ENCODE data around the gene NR1H2. TPM values are rescaled to one million over a fixed set of nuclear protein-coding genes. Genes with fewer than 3 reads are reported as not detected.

The NR1H2 gene
- total and polyA plus RNA-seq, 10 of the 15 experiments (the other 5 are each of a cell fraction or from before 2014, with no cell fraction given) = 0.05 to 54.2 (median 35.1) TPM

- no peaks in the 10 kb centered on the region; the same call in 1 of the 2 replicates for H3K79me2 ChIP-seq (ENCODE audit: control insufficient read depth, insufficient read depth, low read length)
- no peaks in the 10 kb centered on the region for H3K27me3 ChIP-seq (replicated peaks in 1 of 2; ENCODE audit: control insufficient read depth in 2 of 2, insufficient read depth in 2 of 2, low read length in 1 of 2)
- H3K27ac ChIP-seq (ENCODE audit: control insufficient read depth, insufficient read depth) = no peak overlapping the region
- POLR2A ChIA-PET = interaction anchor here (0.6 kb wide), 1 partner anchor 410 kb away, joined by 3 read pairs; no protein-coding TSS in a partner anchor
- CTCF ChIA-PET = no interaction called here
- in situ Hi-C loops (cut with MboI) (no loop called here), intact Hi-C loops (cut with micrococcal nuclease; ENCODE audit: unreplicated experiment) (no loop called here)
- H3K4me2 ChIP-seq (ENCODE audit: control insufficient read depth, insufficient read depth) = no peak overlapping the region
- FAIRE-seq (no peak), DNase-seq (ENCODE audit: low read depth, low spot score) (no peak), ATAC-seq (no peak)
- SMC1A ChIA-PET (ENCODE audit: uncharacterized antibody, unreplicated experiment) = no interaction called here
- no peaks in the 10 kb centered on the region for H3K4me1 ChIP-seq (ENCODE audit: control insufficient read depth, insufficient read depth, low read length)
- peaks cover under 1 to 32% of the 10 kb centered on the region in 2 experiments; a peak in 3 of 4 replicates for H3K36me3 ChIP-seq (ENCODE audit: control insufficient read depth in 2 of 2, insufficient read depth in 2 of 2, low read length in 1 of 2)
- BruUV-seq (replicated peaks) = no TSS peak
- WGBS (ENCODE audit: insufficient coverage, insufficient replicate concordance, low lambda C conversion rate, missing lambda C conversion rate) = 90% methylated on average over 9 of the region's 13 CpGs
- no peak for TF ChIP-seq YBX1 (IDR thresholded peaks at IDR 0.05)
- TF ChIP-seq FOXK2 (IDR thresholded peaks at IDR 0.05) = no peak
- no peak for TF ChIP-seq POLR2AphosphoS2 (IDR thresholded peaks at IDR 0.05; ENCODE audit: low read depth, low read length)
- no peak for TF ChIP-seq CREB1 (IDR thresholded peaks at IDR 0.05; ENCODE audit: low read depth)
- TF ChIP-seq CBFB (IDR thresholded peaks at IDR 0.05; ENCODE audit: low read depth) = no peak
- no peak for TF ChIP-seq ZNF207 (IDR thresholded peaks at IDR 0.05; ENCODE audit: borderline replicate concordance)
- TF ChIP-seq PAX8 (IDR thresholded peaks at IDR 0.05) = no peak
- no peaks in the 10 kb centered on the region for H4K20me1 ChIP-seq (ENCODE audit: control insufficient read depth, insufficient read depth)
- RAD21 ChIA-PET (ENCODE audit: unreplicated experiment) = interaction anchor here (0.9 kb wide), 1 partner anchor 13 kb away, joined by 5 read pairs; no protein-coding TSS in a partner anchor
- no peaks in the 10 kb centered on the region for H3K9me3 ChIP-seq (replicated peaks; ENCODE audit: control insufficient read depth, insufficient read depth, low read length)
- no peak overlapping the region for H2AFZ ChIP-seq (ENCODE audit: control insufficient read depth, low read depth, low read length)
- no peak overlapping the region for H3K9ac ChIP-seq (ENCODE audit: control insufficient read depth, insufficient read depth, low read length)
- no peak overlapping the region for H3K4me3 ChIP-seq
Observed at GRCh38 chr19:50398675-50399367, 22.6 kb downstream of the NR1H2 start.

DNA sequence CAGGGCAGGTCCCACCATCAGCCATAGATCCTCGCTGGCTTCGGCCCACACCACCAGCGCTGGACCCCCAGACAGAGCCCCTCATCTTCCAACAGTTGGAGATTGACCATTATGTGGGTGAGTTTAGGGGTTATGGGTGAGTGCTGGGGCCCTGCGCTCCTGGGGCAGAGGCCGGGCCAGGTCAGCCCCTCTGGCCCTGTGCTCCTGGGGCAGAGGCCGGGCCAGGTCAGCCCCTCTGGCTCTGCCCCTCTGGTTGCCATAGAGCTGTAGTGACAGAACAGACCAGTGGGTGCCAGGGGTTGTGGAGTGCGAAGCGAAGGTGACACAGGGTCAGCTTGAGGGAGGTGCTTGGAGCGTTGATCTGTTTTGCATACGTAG, 23.1 kb downstream of the NR1H2 start:
- H4K20me1 ChIP-seq (ENCODE audit: control insufficient read depth, insufficient read depth) = no peaks in the 10 kb centered on the region
- POLR2A ChIA-PET = interaction anchor here (0.6 kb wide), 1 partner anchor 410 kb away, joined by 3 read pairs; no protein-coding TSS in a partner anchor
- H3K27ac ChIP-seq (ENCODE audit: control insufficient read depth, insufficient read depth) = no peak overlapping the region
- RAD21 ChIA-PET (ENCODE audit: unreplicated experiment) = interaction anchor here (0.9 kb wide), 1 partner anchor 14 kb away, joined by 5 read pairs; no protein-coding TSS in a partner anchor
- WGBS (ENCODE audit: insufficient coverage, insufficient replicate concordance, low lambda C conversion rate, missing lambda C conversion rate) = 99% methylated on average over 10 of the region's 10 CpGs
- H3K79me2 ChIP-seq (ENCODE audit: control insufficient read depth, insufficient read depth, low read length) = no peaks in the 10 kb centered on the region; the same call in 1 of the 2 replicates
- in situ Hi-C loops (cut with MboI) = no loop called here
- TF ChIP-seq, protein P1, sequence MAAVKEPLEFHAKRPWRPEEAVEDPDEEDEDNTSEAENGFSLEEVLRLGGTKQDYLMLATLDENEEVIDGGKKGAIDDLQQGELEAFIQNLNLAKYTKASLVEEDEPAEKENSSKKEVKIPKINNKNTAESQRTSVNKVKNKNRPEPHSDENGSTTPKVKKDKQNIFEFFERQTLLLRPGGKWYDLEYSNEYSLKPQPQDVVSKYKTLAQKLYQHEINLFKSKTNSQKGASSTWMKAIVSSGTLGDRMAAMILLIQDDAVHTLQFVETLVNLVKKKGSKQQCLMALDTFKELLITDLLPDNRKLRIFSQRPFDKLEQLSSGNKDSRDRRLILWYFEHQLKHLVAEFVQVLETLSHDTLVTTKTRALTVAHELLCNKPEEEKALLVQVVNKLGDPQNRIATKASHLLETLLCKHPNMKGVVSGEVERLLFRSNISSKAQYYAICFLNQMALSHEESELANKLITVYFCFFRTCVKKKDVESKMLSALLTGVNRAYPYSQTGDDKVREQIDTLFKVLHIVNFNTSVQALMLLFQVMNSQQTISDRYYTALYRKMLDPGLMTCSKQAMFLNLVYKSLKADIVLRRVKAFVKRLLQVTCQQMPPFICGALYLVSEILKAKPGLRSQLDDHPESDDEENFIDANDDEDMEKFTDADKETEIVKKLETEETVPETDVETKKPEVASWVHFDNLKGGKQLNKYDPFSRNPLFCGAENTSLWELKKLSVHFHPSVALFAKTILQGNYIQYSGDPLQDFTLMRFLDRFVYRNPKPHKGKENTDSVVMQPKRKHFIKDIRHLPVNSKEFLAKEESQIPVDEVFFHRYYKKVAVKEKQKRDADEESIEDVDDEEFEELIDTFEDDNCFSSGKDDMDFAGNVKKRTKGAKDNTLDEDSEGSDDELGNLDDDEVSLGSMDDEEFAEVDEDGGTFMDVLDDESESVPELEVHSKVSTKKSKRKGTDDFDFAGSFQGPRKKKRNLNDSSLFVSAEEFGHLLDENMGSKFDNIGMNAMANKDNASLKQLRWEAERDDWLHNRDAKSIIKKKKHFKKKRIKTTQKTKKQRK (IDR thresholded peaks at IDR 0.05; ENCODE audit: low read depth, low read length) = no peak
- no TSS peak for BruUV-seq (replicated peaks)
- no peaks in the 10 kb centered on the region for H3K9me3 ChIP-seq (replicated peaks; ENCODE audit: control insufficient read depth, insufficient read depth, low read length)
- DNase-seq (ENCODE audit: low read depth, low spot score) (no peak), ATAC-seq (no peak), FAIRE-seq (no peak)
- no peak overlapping the region for H2AFZ ChIP-seq (ENCODE audit: control insufficient read depth, low read depth, low read length)
- H3K4me2 ChIP-seq (ENCODE audit: control insufficient read depth, insufficient read depth) = no peak overlapping the region
- intact Hi-C loops (cut with micrococcal nuclease; ENCODE audit: unreplicated experiment) = no loop called here
- SMC1A ChIA-PET (ENCODE audit: uncharacterized antibody, unreplicated experiment) = interaction anchor here (0.9 kb wide), 1 partner anchor 30 kb away, joined by 3 read pairs; no protein-coding TSS in a partner anchor
- peaks cover 0 to 34% of the 10 kb centered on the region in 2 experiments; a peak in 2 of 4 replicates for H3K36me3 ChIP-seq (ENCODE audit: control insufficient read depth in 2 of 2, insufficient read depth in 2 of 2, low read length in 1 of 2)
- no peak overlapping the region for H3K4me3 ChIP-seq
- H3K9ac ChIP-seq (ENCODE audit: control insufficient read depth, insufficient read depth, low read length) = no peak overlapping the region
- H3K27me3 ChIP-seq (replicated peaks in 1 of 2; ENCODE audit: control insufficient read depth in 2 of 2, insufficient read depth in 2 of 2, low read length in 1 of 2) = no peaks in the 10 kb centered on the region
- no peaks in the 10 kb centered on the region for H3K4me1 ChIP-seq (ENCODE audit: control insufficient read depth, insufficient read depth, low read length)
- CTCF ChIA-PET = no interaction called here

Measured in GM12878 (cell line).